Measurements from ENCODE around the gene KCNH4. TPM values are rescaled to one million over a fixed set of nuclear protein-coding genes. Genes with fewer than 3 reads are reported as not detected.

The KCNH4 gene
- total and polyA plus RNA-seq, 9 of the 15 experiments (the other 6 are each of a cell fraction or from before 2014, with no cell fraction given): 0.10 to 1.8 (median 0.50) TPM

DNA sequence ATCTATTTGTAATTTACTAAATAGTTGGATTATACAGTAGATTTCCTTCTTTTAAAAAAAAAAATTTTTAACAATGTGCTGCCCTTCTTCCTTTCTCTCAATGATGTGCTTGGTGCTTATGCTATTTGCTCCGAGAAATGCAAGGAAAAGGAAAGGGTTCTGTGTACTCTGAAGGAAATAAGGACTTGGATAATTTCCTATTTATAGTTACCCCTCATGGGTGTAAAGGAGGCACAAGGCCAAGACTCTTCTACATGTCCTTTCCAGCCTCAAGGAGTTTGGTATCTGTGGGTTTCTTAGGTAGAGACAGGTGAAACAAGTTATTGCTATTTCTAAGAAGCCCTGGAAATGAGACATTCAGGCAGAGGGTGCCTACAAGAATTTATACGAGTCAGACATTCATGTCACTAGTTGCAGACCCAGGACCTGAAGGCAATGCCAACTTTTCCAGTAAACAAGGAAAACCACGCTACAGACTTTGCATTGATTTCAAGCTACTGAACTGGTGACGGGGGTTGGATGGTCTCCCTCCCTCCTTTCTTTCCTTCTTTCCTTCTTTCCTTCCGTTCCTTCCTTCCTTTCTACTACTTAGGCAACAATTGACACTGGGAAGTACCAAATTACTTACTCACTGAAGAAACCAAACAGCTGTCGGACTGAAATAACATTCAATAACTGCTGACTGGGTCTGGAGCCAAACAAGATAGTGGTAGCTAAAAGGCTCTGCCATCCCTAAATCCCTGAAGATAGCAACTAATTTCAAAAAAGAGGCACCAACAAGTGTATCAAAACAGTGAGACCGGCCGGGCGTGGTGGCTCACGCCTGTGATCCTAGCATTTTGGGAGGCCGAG is 47.1 kb upstream of the KCNH4 start:
- peaks cover 82% of the 10 kb centered on the region for H3K36me3 ChIP-seq (ENCODE audit: control insufficient read depth, insufficient read depth, low read length)
- intact Hi-C loops (cut with micrococcal nuclease): loop anchor here (10.0 kb wide), 2 partner anchors 87 to 177 kb away; no protein-coding TSS in a partner anchor
- BruUV-seq (replicated peaks): no TSS peak
- CTCF ChIA-PET (ENCODE audit: low intra/inter-chr PET ratio): no interaction called here
- H3K9me1 ChIP-seq (ENCODE audit: control insufficient read depth, insufficient read depth, low read length): no peaks in the 10 kb centered on the region
- no peak for FAIRE-seq
- peaks cover 44% of the 10 kb centered on the region for H3K79me2 ChIP-seq (ENCODE audit: control insufficient read depth, insufficient read depth, low read length)
- in situ Hi-C loops (cut with MboI): loop anchor here (10.0 kb wide), 1 partner anchor 177 kb away; no protein-coding TSS in a partner anchor
- WGBS (ENCODE audit: insufficient coverage, low coverage, missing lambda C conversion rate): 91% methylated on average over 11 of the region's 11 CpGs
- no peaks in the 10 kb centered on the region for H3K27me3 ChIP-seq (ENCODE audit: control insufficient read depth in 2 of 2, insufficient read depth in 2 of 2, low read length in 2 of 2)
- H2AFZ ChIP-seq (ENCODE audit: low read depth, low read length): no peak overlapping the region
- no peak overlapping the region for H3K4me3 ChIP-seq
- no peak for DNase-seq (ENCODE audit: extremely low read depth in 1 of 4, low spot score in 3 of 4)
- POLR2A ChIA-PET: no interaction called here
- no peak overlapping the region for H3K4me2 ChIP-seq (ENCODE audit: insufficient read depth, low read length)
- no peaks in the 10 kb centered on the region for H4K20me1 ChIP-seq (replicated peaks; ENCODE audit: control insufficient read depth, insufficient read depth, low read length)
- no peak overlapping the region for H3K9ac ChIP-seq (ENCODE audit: insufficient read depth in 1 of 2, low read depth in 2 of 2, low read length in 2 of 2)
- no peaks in the 10 kb centered on the region; a peak in 1 of 5 replicates for H3K4me1 ChIP-seq (replicated peaks in 1 of 2; ENCODE audit: control insufficient read depth in 2 of 2, insufficient read depth in 2 of 2, low read length in 2 of 2)
- H3K27ac ChIP-seq (ENCODE audit: extremely low read depth, low read depth, low read length): no peak overlapping the region
- no peaks in the 10 kb centered on the region for H3K9me3 ChIP-seq (replicated peaks; ENCODE audit: control insufficient read depth, insufficient read depth, low read depth, low read length)
- no peak for ATAC-seq
- TF ChIP-seq ZNF133 (CRISPR knock-in tag; IDR thresholded peaks at IDR 0.05) (no peak), CREB1 (IDR thresholded peaks at IDR 0.05) (no peak), CREB1 (CRISPR knock-in tag; IDR thresholded peaks at IDR 0.05) (no peak), TGIF2 (CRISPR knock-in tag; IDR thresholded peaks at IDR 0.05) (no peak), PURB (CRISPR knock-in tag; IDR thresholded peaks at IDR 0.05; ENCODE audit: low read depth) (no peak), ZBTB49 (CRISPR knock-in tag; IDR thresholded peaks at IDR 0.05; ENCODE audit: borderline replicate concordance) (no peak), ZHX1 (conservative IDR thresholded peaks at IDR 0.05; ENCODE audit: low read length) (no peak), ZNF707 (CRISPR knock-in tag; conservative IDR thresholded peaks at IDR 0.05) (no peak), FOSL1 (tag; conservative IDR thresholded peaks at IDR 0.05) (no peak), PHB2 (IDR thresholded peaks at IDR 0.05; ENCODE audit: low read depth) (no peak), MED1 (CRISPR knock-in tag; IDR thresholded peaks at IDR 0.05; ENCODE audit: borderline replicate concordance) (no peak), ZNF395 (CRISPR knock-in tag; IDR thresholded peaks at IDR 0.05) (no peak), ZNF384 (IDR thresholded peaks at IDR 0.05; ENCODE audit: low read depth, low read length) (no peak), SP1 (CRISPR knock-in tag; IDR thresholded peaks at IDR 0.05) (no peak)

All from K562 (cell line).